GM12864 (cell line): Measurements from ENCODE around the gene CTPS1.

ENCODE experiments used
- DNase-seq: peaks from one replicate; pipeline ENCODE4 v3.0.0-alpha.2; 2011; ENCODE audit warnings: low read depth
- H3K4me3 ChIP-seq: 2 replicates; pipeline ENCODE4 v1.5.1; 2011; ENCODE audit warnings: mild to moderate bottlenecking, low read depth, low read length, control low read depth
- TF ChIP-seq, protein P1 (sequence below): IDR thresholded peaks from 2 replicates; pipeline ENCODE4 v1.5.1; 2011; ENCODE audit warnings: low read depth, mild to moderate bottlenecking, moderate library complexity, low read length, control low read depth, inconsistent platforms; ENCODE audit errors: missing control alignments

The CTPS1 gene

DNA sequence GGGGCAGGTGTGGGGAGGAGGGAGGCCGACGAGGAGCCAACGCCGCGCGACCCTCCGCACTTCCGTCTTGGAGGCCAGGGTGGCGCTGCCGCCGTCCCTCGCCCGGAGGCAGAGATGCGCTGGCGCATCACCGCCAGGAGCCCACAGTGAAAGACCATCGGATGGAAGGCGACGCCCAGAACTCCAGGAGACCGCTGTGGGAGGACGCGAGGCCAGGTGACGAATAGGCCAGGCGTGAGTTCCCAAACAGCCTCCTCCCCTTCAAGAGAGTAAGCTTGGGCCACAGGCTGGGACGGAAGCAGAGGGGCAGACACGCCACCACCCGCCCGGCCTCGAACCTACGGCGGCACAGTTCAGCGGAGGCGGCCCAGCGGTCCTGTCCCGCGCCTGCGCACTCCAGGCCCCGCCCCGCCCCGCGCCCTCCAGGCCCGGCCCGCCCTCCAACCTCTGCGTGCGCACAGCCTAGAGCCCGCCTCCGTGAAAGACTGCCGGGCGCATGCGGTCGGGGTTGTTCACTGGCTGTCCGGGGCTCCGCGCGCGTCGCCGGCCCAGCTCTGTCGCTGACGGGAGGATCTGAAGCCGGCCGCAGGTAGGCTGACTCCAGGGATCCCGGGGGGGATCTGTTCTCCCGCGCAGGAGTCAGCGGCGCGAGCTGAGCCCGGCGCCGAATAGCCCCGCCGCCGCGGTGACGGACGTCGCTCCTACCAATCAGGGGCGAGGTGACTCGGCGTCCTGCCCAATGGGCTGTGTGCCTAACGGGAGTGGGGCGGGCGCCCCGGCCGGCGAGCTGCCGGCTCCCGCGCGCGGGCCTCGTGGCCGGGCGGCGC is at the start of gene CTPS1:
Gene CTPS1 (plus strand): TSS at position 456 of the 827 bp plus-strand sequence. CDS start 3,595 bp downstream, outside the sequence.
- H3K4me3 ChIP-seq = peak within 1 kb of the TSS; percentile 70

GRCh38 chr1:40930174-40930964 is 49.1 kb upstream of the CTPS1 start:
- TF ChIP-seq, protein P1, sequence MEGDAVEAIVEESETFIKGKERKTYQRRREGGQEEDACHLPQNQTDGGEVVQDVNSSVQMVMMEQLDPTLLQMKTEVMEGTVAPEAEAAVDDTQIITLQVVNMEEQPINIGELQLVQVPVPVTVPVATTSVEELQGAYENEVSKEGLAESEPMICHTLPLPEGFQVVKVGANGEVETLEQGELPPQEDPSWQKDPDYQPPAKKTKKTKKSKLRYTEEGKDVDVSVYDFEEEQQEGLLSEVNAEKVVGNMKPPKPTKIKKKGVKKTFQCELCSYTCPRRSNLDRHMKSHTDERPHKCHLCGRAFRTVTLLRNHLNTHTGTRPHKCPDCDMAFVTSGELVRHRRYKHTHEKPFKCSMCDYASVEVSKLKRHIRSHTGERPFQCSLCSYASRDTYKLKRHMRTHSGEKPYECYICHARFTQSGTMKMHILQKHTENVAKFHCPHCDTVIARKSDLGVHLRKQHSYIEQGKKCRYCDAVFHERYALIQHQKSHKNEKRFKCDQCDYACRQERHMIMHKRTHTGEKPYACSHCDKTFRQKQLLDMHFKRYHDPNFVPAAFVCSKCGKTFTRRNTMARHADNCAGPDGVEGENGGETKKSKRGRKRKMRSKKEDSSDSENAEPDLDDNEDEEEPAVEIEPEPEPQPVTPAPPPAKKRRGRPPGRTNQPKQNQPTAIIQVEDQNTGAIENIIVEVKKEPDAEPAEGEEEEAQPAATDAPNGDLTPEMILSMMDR = no peak
- DNase-seq = no peak
- H3K4me3 ChIP-seq = no peak overlapping the region

More for the DNA sequence above, at the start of gene CTPS1:
- DNase-seq = peak; percentile 64
- TF ChIP-seq, protein P1 = peak; percentile 28

GRCh38 chr1:40931601-40932000 is 47.9 kb upstream of the CTPS1 start:
- no peak for DNase-seq
- TF ChIP-seq, protein P1 = no peak

GRCh38 chr1:40932006-40932405 is 47.5 kb upstream of the CTPS1 start:
- H3K4me3 ChIP-seq = no peak overlapping the region
- no peak for DNase-seq
- TF ChIP-seq, protein P1 = no peak

More at GRCh38 chr1:40931601-40932000, 47.9 kb upstream of the CTPS1 start:
- H3K4me3 ChIP-seq = no peak overlapping the region

DNA sequence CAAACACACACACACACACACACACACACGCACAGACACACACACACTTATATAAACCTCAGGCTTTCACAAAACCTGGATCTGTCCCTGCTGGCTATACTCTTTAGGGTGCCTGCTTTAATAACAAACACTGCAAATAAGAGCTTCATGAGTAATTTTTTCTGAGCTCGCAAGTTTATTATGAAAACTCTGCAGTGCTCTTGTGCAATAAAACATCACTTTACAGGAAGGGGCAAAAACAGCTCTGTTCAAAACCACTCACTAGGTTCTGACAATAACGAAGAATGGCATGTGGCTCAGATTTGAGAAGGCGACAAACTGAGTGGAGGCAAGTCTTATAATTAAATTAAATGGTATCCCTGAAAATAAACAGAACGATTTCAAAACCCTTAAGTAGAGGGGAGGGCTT is 42.6 kb upstream of the CTPS1 start:
- TF ChIP-seq, protein P1 = no peak
- DNase-seq = no peak
- H3K4me3 ChIP-seq = no peak overlapping the region

- no peak overlapping the region for H3K4me3 ChIP-seq
- DNase-seq = no peak
- TF ChIP-seq, protein P1 = no peak
These were observed 41.1 kb upstream of the CTPS1 start for GRCh38 chr1:40938393-40938792.
